Measurements from ENCODE around the gene LONRF2.

Gene LONRF2

GRCh38 chr2:100299548-100299947, 22.8 kb downstream of the LONRF2 start:
- DNase-seq: peak; percentile 29

DNA sequence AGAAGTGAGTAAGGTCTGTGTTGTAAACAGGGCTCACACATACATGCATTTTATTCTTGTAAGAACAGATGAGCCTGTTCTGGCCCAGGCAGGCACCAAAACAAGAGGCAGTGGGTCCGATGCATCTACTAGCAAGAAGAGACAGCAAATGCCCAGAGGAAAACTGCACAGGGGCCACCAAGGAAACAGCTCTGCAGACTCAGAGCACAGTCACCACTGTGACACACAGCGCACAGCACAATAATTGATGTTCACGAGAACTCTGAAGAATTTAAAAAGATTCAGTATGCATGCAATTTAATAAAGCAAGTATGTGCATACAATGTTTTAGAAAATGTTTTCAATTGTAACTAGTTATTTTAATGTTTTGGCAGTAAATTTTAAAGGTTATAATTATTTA, 24.8 kb downstream of the LONRF2 start:
- no peak for DNase-seq

GRCh38 chr2:100294162-100294497, 28.2 kb downstream of the LONRF2 start:
- no peak for DNase-seq

DNA sequence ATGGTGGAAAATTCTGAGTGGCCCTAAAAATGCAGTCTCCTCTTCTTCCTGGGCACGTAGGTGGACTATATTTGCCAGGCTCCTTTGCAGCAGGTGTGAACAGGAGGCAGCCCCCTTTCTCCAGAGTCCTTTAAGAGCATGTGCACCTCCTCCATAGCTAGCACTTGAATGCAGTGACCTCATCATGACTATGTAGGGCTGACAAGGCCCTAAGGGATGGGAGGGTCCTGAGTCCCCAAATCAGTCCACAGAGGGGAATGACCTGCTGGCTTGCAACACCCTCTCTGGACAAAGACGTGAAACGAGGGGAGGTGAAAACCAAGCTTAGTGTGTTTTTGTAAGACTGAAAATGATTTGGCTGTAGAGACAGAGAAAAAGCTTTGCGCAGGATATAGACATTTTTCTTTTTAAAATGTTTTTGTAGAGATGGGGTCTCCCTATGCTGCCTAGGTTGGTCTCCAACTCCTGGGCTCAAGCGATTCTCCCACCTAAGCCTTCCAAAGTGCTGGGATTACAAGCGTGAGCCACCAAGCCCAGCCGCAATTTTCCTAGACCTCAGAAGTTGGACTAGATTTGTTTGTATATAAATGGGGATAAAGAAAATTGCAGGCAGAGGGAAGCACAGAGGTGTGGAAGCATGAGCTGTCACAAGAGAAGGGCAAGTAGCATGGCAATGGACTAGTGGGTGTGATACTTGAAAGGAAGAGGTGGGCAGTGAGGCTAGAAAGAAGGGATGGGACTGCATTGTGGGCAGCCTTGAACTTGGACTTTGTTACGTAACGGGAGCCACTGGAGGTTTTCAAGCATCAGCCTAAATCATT, 28.8 kb downstream of the LONRF2 start:
- DNase-seq: no peak

GRCh38 chr2:100292022-100292580, 30.2 kb downstream of the LONRF2 start:
- peak; percentile 63 for DNase-seq

- peak; percentile 83 for DNase-seq
Observed at GRCh38 chr2:100291152-100291970, 30.9 kb downstream of the LONRF2 start.

- no peak for DNase-seq
Observed at GRCh38 chr2:100290718-100291151, 31.6 kb downstream of the LONRF2 start.

- DNase-seq: no peak
Observed at GRCh38 chr2:100289020-100289419, 33.3 kb downstream of the LONRF2 start.

GRCh38 chr2:100286318-100286717, 36.0 kb downstream of the LONRF2 start:
- DNase-seq: no peak

DNA sequence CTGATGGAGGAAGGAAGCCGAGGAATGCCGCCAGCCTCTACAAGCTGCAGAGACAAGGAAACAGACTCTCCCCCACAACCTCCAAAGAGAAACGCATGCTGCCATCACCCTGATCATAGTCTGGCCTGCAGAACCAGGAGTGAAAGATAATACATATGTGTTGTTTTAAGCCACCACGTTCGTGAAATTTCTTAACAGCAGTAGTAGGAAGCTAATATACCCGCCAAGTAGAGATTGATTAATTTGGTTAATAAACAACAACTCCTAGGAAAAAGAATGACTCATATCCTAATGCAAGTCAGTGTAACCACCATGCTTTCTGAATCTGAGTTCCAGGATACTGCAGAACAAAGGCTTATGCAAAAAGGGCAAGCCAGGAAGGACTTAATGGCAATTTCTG, 36.6 kb downstream of the LONRF2 start:
- DNase-seq: peak; percentile 48

- no peak for DNase-seq
Observed at GRCh38 chr2:100285011-100285410, 37.3 kb downstream of the LONRF2 start.

DNA sequence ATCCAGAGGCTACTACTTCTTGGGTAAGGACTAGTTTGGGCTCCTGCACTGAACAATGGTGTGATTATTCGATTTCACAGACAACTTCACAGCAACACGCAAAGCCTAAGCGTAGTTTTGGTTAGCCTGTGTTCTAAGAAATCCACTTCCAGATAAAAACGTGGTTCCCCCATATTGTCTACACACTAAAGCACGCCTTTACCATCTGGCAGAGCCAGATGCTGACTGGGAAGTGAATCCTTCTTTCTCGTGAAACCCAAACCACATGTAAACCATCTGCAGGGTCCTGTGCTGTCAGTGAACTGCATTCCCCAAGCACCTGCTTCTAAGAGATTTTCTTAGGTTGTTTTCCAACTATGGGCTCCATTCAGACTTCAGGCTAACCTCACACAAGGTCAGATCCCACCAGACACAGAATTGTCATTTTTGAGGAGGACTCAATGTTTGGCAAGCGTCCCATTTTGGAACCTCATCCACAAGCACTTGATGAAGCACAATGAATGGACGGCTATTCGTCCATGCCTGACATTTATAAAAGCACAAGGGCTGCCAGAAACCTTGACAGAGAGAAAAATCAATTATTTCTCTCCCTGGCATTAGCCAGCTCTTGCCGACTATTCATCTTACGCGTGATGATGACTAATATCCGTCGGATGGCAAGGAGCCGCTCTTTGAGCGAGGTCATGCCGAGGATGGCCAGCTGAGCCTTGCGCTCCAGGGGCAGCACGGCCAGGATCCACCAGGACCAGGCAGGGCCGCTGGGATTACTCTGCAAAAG, 38.4 kb downstream of the LONRF2 start:
- DNase-seq: no peak

GRCh38 chr2:100281521-100282438, 40.5 kb downstream of the LONRF2 start:
- DNase-seq: no peak

GRCh38 chr2:100279586-100280534, 42.4 kb downstream of the LONRF2 start:
- DNase-seq: no peak

- no peak for DNase-seq
Observed at GRCh38 chr2:100278986-100279385, 43.3 kb downstream of the LONRF2 start.

DNA sequence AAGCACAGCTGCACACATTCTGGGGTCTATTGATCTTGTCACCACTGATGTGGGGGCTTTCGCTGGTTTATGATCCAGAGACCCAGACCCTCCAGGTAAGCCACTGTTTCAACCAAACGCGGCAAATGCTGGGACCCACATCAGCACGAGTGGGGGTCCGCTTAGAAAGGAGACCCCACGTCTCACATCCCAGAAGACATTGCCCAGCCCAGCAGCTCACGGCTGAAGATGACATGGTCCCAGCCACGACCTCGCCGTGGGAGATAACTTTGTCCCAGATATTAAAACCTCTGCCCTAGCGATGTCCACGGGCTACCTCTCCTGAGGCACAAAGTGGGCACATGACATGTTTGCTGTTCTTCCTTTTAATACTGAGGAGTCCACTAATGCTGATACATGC, 43.8 kb downstream of the LONRF2 start:
- DNase-seq: no peak

DNA sequence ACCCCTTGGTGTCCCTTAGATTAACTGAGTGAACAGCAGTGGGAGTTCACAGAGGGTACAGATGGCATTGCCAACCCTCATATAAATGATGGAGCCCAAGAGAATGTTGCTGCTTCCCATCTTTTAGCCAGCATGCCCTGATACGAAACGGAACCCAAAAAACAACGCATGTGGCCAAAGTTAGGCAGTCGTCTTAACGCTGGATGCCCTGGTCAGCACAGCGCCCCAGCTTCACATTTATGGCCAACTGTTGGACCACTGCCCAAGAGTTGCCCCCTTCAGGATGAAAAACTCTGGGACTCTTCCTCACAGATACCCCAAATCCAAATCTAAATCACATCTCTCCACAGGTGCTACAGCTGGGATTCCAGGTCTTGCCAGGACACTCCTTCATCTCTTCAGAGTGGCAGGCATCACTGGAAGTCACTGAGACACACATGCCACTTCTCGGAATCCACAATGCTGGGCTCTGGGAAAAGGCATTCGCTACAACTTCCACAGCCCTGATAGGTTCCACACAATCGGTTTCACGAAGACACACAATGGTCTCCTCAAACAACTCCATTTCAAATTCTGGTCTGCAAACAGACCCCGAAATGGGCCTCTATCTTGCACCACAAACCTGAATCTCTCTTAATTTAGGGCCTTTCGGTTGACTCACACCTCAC, 44.6 kb downstream of the LONRF2 start:
- no peak for DNase-seq

DNA sequence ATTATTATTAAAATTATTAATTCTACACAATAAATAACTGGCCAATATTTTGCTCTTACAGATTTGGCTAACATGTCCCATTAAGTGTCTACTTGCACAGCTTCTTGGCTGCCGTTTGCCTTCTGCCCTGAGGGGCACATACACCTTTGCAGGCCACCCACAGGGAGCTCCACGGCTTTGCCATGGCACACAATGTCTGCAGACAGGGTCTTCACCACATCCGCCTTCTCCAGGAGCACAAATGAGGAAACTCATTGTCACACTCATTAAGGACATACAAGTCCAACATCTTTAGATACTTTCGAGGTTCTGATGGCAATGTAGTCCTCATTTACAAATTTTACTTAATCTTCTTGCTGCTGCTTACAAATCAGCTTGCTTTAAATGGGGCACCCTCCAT, 45.6 kb downstream of the LONRF2 start:
- no peak for DNase-seq

DNA sequence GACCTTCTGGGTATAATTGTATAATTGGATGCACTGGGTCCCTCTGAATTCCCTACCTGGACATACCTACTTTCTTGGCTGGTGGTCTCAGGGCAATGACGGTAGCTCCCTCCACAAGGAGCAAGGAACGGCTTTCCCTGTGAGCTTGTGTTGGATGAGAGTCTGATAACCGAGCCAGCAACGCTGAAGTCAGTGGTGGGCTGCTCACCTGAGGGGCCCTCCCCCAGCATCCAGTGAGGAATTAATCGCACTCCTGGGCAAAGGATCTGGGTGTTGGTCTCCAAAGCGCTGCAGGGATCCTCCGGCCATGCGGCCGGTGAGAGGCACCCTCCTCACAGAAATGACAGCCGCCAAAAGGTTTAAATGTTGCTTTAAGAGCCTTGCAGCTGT, 47.1 kb downstream of the LONRF2 start:
- no peak for DNase-seq
